IMR-90 (cell line): ENCODE measurements around the gene CALML4.
"Not testable (repeated sequence)": the region's sequence is repeated elsewhere in the genome, so short reads cannot be mapped to it uniquely, and the experiment has no call there.

Experiments
- CHD1 ChIP-seq: IDR thresholded peaks from 2 replicates; pipeline ENCODE4 v1.6.1; 2012; ENCODE audit warnings: low read depth, low read length, improper control_type of control experiment
- CTCF ChIP-seq: conservative IDR thresholded peaks from 2 replicates; pipeline ENCODE4 v1.5.1; 2012; ENCODE audit warnings: mild to moderate bottlenecking, low read depth, low read length, improper control_type of control experiment
- MAFK ChIP-seq: IDR thresholded peaks from 2 replicates; pipeline ENCODE4 v1.6.1; 2012; ENCODE audit warnings: low read depth, low read length, improper control_type of control experiment
- MAZ ChIP-seq: IDR thresholded peaks from 2 replicates; pipeline ENCODE4 v1.6.1; 2012; ENCODE audit warnings: low read depth, mild to moderate bottlenecking, low read length, improper control_type of control experiment, moderate library complexity, borderline replicate concordance
- POLR2A ChIP-seq: IDR thresholded peaks from 2 replicates; pipeline ENCODE4 v1.6.1; 2012; ENCODE audit warnings: mild to moderate bottlenecking, low read depth, low read length
- RAD21 ChIP-seq: IDR thresholded peaks from 2 replicates; pipeline ENCODE4 v1.6.1; 2012; ENCODE audit warnings: low read length, improper control_type of control experiment
- RCOR1 ChIP-seq: IDR thresholded peaks from 2 replicates; pipeline ENCODE4 v1.6.1; 2012; ENCODE audit warnings: mild to moderate bottlenecking, low read length, improper control_type of control experiment; ENCODE audit not compliant: insufficient replicate concordance
- RFX5 ChIP-seq: IDR thresholded peaks from 2 replicates; pipeline ENCODE4 v1.8.0; 2012; ENCODE audit warnings: low read depth, mild to moderate bottlenecking, low read length, moderate library complexity

- TF ChIP-seq MAZ, POLR2A, RFX5, CHD1, CTCF, RCOR1, MAFK, RAD21: not testable (repeated sequence)
These were observed 16.6 kb upstream of the CALML4 start for GRCh38 chr15:68221530-68222431.
